ENCODE data around the gene IGSF11.
"Not testable (repeated sequence)": the region's sequence is repeated elsewhere in the genome, so short reads cannot be mapped to it uniquely, and the experiment has no call there.

IGSF11 gene

GRCh38 chr3:118990823-118991560, 43.7 kb downstream of the IGSF11 start:
- DNase-seq (ENCODE audit: low read depth, low spot score): no peak

GRCh38 chr3:118988198-118989130, 46.2 kb downstream of the IGSF11 start:
- no peak for DNase-seq (ENCODE audit: low read depth, low spot score)

- no peak for DNase-seq (ENCODE audit: low read depth, low spot score)
Observed at GRCh38 chr3:118987477-118987876, 47.2 kb downstream of the IGSF11 start.

GRCh38 chr3:118986734-118987133, 47.9 kb downstream of the IGSF11 start:
- DNase-seq (ENCODE audit: low read depth, low spot score): no peak

GRCh38 chr3:118984699-118985098, 49.9 kb downstream of the IGSF11 start:
- no peak for DNase-seq (ENCODE audit: low read depth, low spot score)

- no peak for DNase-seq (ENCODE audit: low read depth, low spot score)
Observed at GRCh38 chr3:118981494-118982134, 53.0 kb downstream of the IGSF11 start.

- no peak for DNase-seq (ENCODE audit: low read depth, low spot score)
Observed at GRCh38 chr3:118980832-118981231, 53.8 kb downstream of the IGSF11 start.

GRCh38 chr3:118978393-118978758, 56.3 kb downstream of the IGSF11 start:
- DNase-seq (ENCODE audit: low read depth, low spot score): no peak

- DNase-seq (ENCODE audit: low read depth, low spot score): no peak
Observed at GRCh38 chr3:118977671-118978392, 56.8 kb downstream of the IGSF11 start.

- no peak for DNase-seq (ENCODE audit: low read depth, low spot score)
Observed at GRCh38 chr3:118977118-118977517, 57.5 kb downstream of the IGSF11 start.

GRCh38 chr3:118975476-118975875, 59.2 kb downstream of the IGSF11 start:
- not testable (repeated sequence) for DNase-seq (ENCODE audit: low read depth, low spot score)

GRCh38 chr3:118974356-118975097, 60.1 kb downstream of the IGSF11 start:
- no peak for DNase-seq (ENCODE audit: low read depth, low spot score)

GRCh38 chr3:118973050-118973449, 61.6 kb downstream of the IGSF11 start:
- no peak for DNase-seq (ENCODE audit: low read depth, low spot score)

- no peak for DNase-seq (ENCODE audit: low read depth, low spot score)
Observed at GRCh38 chr3:118970819-118971218, 63.8 kb downstream of the IGSF11 start.

GRCh38 chr3:118968640-118969039, 66.0 kb downstream of the IGSF11 start:
- no peak for DNase-seq (ENCODE audit: low read depth, low spot score)

GRCh38 chr3:118968111-118968510, 66.5 kb downstream of the IGSF11 start:
- DNase-seq (ENCODE audit: low read depth, low spot score): no peak

- DNase-seq (ENCODE audit: low read depth, low spot score): no peak
Observed at GRCh38 chr3:118966700-118967099, 67.9 kb downstream of the IGSF11 start.

- DNase-seq (ENCODE audit: low read depth, low spot score): no peak
Observed at GRCh38 chr3:118963711-118964110, 70.9 kb downstream of the IGSF11 start.

GRCh38 chr3:118960876-118961450, 73.7 kb downstream of the IGSF11 start:
- no peak for DNase-seq (ENCODE audit: low read depth, low spot score)

GRCh38 chr3:118955914-118956556, 78.6 kb downstream of the IGSF11 start:
- DNase-seq (ENCODE audit: low read depth, low spot score): no peak

Data from iPS DF 19.7 (cell line).